Endothelial cell of umbilical vein (primary cell): ENCODE measurements around the gene GPR42. TPM values are rescaled to one million over a fixed set of nuclear protein-coding genes. Genes with fewer than 3 reads are reported as not detected.

Experiments used
- BruUV-seq: library from RNA; stranded (reverse); fragments of 400-500 nt; replicated peaks from 2 replicates; lab custom pipeline; 2021; lab: Mats Ljungman, UMichigan
- CTCF ChIA-PET: fragments of 300-600, 350-600 bp; sonication (Branson Sonifier 250); formaldehyde crosslinking; loops from one replicate; lab custom pipeline; 2021; ENCODE audit warnings: antibody characterized with exemption, inconsistent platforms; lab: Charles Lee
- POLR2A ChIA-PET: fragments of 300-600, 350-600 bp; sonication (Branson Sonifier 250); formaldehyde crosslinking; loops from one replicate; lab custom pipeline; 2021; ENCODE audit warnings: antibody characterized with exemption, inconsistent platforms; lab: Charles Lee
- DNase-seq: peaks from one replicate; pipeline ENCODE4 v3.0.0-alpha.2; 2011; ENCODE audit warnings: low read depth, low spot score
- FAIRE-seq: peaks from 2 replicates; lab custom pipeline; 2011; peaks lifted over from hg19 to GRCh38; lab: Jason Lieb, UNC
- H2AFZ ChIP-seq: 2 replicates; pipeline ENCODE4 v1.6.0; 2012; ENCODE audit warnings: low read depth, low read length, control low read depth, inconsistent platforms
- H3K27ac ChIP-seq: 2 replicates; pipeline ENCODE4 v1.5.1; 2011; ENCODE audit warnings: low read depth, mild to moderate bottlenecking, control low read depth, low read length, moderate library complexity; ENCODE audit not compliant: insufficient read depth
- H3K27me3 ChIP-seq, 2 experiments: 2 replicates each; pipeline versions ENCODE4 v1.6.0 to v1.6.1; 2011; ENCODE audit warnings: low read length in 2 of 2, mixed read lengths in 1 of 2; ENCODE audit not compliant: control insufficient read depth in 2 of 2, insufficient read depth in 2 of 2
- H3K36me3 ChIP-seq, 2 experiments: 2 replicates in 1 of 2; 3 replicates in 1 of 2; pipeline ENCODE4 v1.5.1; 2011; ENCODE audit warnings: low read length in 2 of 2, mild to moderate bottlenecking in 1 of 2, moderate library complexity in 1 of 2; ENCODE audit not compliant: control insufficient read depth in 2 of 2, insufficient read depth in 2 of 2; ENCODE audit errors: extremely low read depth in 1 of 2
- H3K4me1 ChIP-seq: 3 replicates; pipeline ENCODE4 v1.5.1; 2011; ENCODE audit warnings: mild to moderate bottlenecking, low read length; ENCODE audit not compliant: control insufficient read depth, insufficient read depth; ENCODE audit errors: extremely low read depth
- H3K4me2 ChIP-seq: 2 replicates; pipeline ENCODE4 v1.6.1; 2011; ENCODE audit warnings: low read length, control low read depth, mixed read lengths; ENCODE audit not compliant: insufficient read depth
- H3K4me3 ChIP-seq, 3 experiments: fragments of 200-600 bp in 1 of 3; sonication (generic), shearing (Covaris generic) in 1 of 3; replicated peaks in 1 of 3; 2 replicates each; pipeline ENCODE4 v1.5.1; 2011 to 2016; ENCODE audit warnings: control low read depth in 3 of 3, low read length in 3 of 3, mild to moderate bottlenecking in 2 of 3, inconsistent platforms in 1 of 3, low read depth in 1 of 3, moderate library complexity in 1 of 3; ENCODE audit not compliant: insufficient read depth in 1 of 3
- H3K79me2 ChIP-seq: 2 replicates; pipeline ENCODE4 v1.6.0; 2012; ENCODE audit warnings: low read length, inconsistent platforms; ENCODE audit not compliant: control insufficient read depth, insufficient read depth
- H3K9ac ChIP-seq: replicated peaks from 2 replicates; pipeline ENCODE3; 2011; ENCODE audit warnings: low read length, control low read depth; ENCODE audit not compliant: insufficient read depth; ENCODE audit errors: extremely low read depth
- H3K9me1 ChIP-seq: replicated peaks from 3 replicates; pipeline ENCODE4 v1.6.0; 2011; ENCODE audit warnings: mild to moderate bottlenecking, low read length; ENCODE audit not compliant: control insufficient read depth, insufficient read depth; ENCODE audit errors: extremely low read depth
- H3K9me3 ChIP-seq: replicated peaks from 2 replicates; pipeline ENCODE4 v1.5.1; 2012; ENCODE audit warnings: low read length, inconsistent platforms; ENCODE audit not compliant: control insufficient read depth, insufficient read depth
- H4K20me1 ChIP-seq: replicated peaks from 2 replicates; pipeline ENCODE3; 2011; ENCODE audit warnings: mild to moderate bottlenecking, low read length; ENCODE audit not compliant: control insufficient read depth, insufficient read depth; ENCODE audit errors: extremely low read depth
- CTCF ChIP-seq, 2 donors: IDR thresholded peaks; 1 replicate in 1 of 2; 2 replicates in 1 of 2; pipeline ENCODE4 v1.5.1; 2011; ENCODE audit warnings: low read length in 2 of 2, mild to moderate bottlenecking in 2 of 2, moderate library complexity in 2 of 2, control low read depth in 1 of 2, inconsistent platforms in 1 of 2, low read depth in 1 of 2; ENCODE audit not compliant: insufficient read depth in 1 of 2; ENCODE audit errors: extremely low read depth in 1 of 2
- EZH2 ChIP-seq: IDR thresholded peaks from 2 replicates; pipeline ENCODE4 v1.6.1; 2012; ENCODE audit warnings: borderline replicate concordance, low read depth, mild to moderate bottlenecking, moderate library complexity, low read length, inconsistent platforms; ENCODE audit not compliant: severe bottlenecking
- FOS ChIP-seq: IDR thresholded peaks from 2 replicates; pipeline ENCODE4 v1.6.1; 2011; ENCODE audit warnings: mild to moderate bottlenecking, low read length, moderate library complexity, borderline replicate concordance; ENCODE audit not compliant: insufficient read depth
- GATA2 ChIP-seq: IDR thresholded peaks from 2 replicates; pipeline ENCODE4 v1.7.0; 2011; ENCODE audit warnings: low read depth, mild to moderate bottlenecking, moderate library complexity, mixed read lengths, low read length; ENCODE audit not compliant: insufficient read length, insufficient read depth
- JUN ChIP-seq: IDR thresholded peaks from 2 replicates; pipeline ENCODE4 v1.6.1; 2011; ENCODE audit warnings: borderline replicate concordance, low read depth; ENCODE audit not compliant: insufficient read length, insufficient read depth
- MYC ChIP-seq: IDR thresholded peaks from one replicate; pipeline ENCODE4 v1.6.1; 2011; ENCODE audit warnings: mild to moderate bottlenecking, low read depth, low read length
- POLR2A ChIP-seq: IDR thresholded peaks from 2 replicates; pipeline ENCODE4 v1.6.1; 2012; ENCODE audit warnings: low read depth, mild to moderate bottlenecking, control low read depth, low read length
- POLR2AphosphoS5 ChIP-seq: IDR thresholded peaks from 2 replicates; pipeline ENCODE4 v1.6.1; 2012; ENCODE audit warnings: low read depth, mild to moderate bottlenecking, control low read depth, low read length, moderate library complexity; ENCODE audit not compliant: insufficient read depth
- dilution Hi-C: fragments of 300-500 bp; cut with MboI; formaldehyde crosslinking; loops from one replicate; pipeline ENCODE4 v1.15.0; 2019; ENCODE audit warnings: low sequenced_read_pairs; ENCODE audit not compliant: extremely low pct_ligation_motif_present
- intact Hi-C: fragments of 100-400 bp; cut with micrococcal nuclease; formaldehyde crosslinking; loops from one replicate; pipeline ENCODE4 v1.10.0; 2022
- polyA plus RNA-seq, 4 experiments: library from polyadenylated mRNA; depleted of rRNA in 3 of 4; stranded (reverse) in 3 of 4; unstranded in 1 of 4; fragments of >200 nt; gene quantifications; 2 replicates each; pipeline versions ENCODE4 v1.2.1 to v1.2.3, GENCODE V29; 2011 to 2012; ENCODE audit warnings: missing spikeins in 1 of 4
- total RNA-seq: library from RNA; stranded (reverse); gene quantifications from 2 replicates; pipeline ENCODE4 v1.2.3, GENCODE V29; 2021
- TF ChIP-seq, protein P1 (sequence below): IDR thresholded peaks from 2 replicates; pipeline ENCODE4 v1.6.1; 2011; ENCODE audit not compliant: insufficient read depth, insufficient read length

The GPR42 gene
- total and polyA plus RNA-seq, 2 donors (not counting 3 experiments of a cell fraction or from before 2014, with no cell fraction given) = not detected

- Histone ChIP-seq H3K27ac (no peak overlapping the region), H3K79me2 (no peaks in the 10 kb centered on the region)
- POLR2A ChIA-PET = no interaction called here
Observed at GRCh38 chr19:35341006-35341405, 29.9 kb upstream of the GPR42 start.

More at GRCh38 chr19:35341006-35341405, 29.9 kb upstream of the GPR42 start:
- H3K4me2 ChIP-seq = no peak overlapping the region
- CTCF ChIA-PET = interaction anchor here (1.9 kb wide), 1 partner anchor 12 kb away, joined by 9 read pairs; no protein-coding TSS in a partner anchor
- no peaks in the 10 kb centered on the region for H3K4me1 ChIP-seq
- no peak overlapping the region for H2AFZ ChIP-seq
- dilution Hi-C loops (no loop called here), intact Hi-C loops (no loop called here)
- no peaks in the 10 kb centered on the region for H3K36me3 ChIP-seq
- no peaks in the 10 kb centered on the region for H3K27me3 ChIP-seq
- no peaks in the 10 kb centered on the region for H4K20me1 ChIP-seq
- H3K4me3 ChIP-seq = no peak overlapping the region
- TF ChIP-seq MYC (no peak), FOS (no peak), GATA2 (no peak), POLR2AphosphoS5 (no peak), JUN (no peak), POLR2A (no peak), EZH2 (no peak), CTCF (IDR thresholded peaks at IDR 0.05; ENCODE audit: extremely low read depth in 1 of 2, insufficient read depth in 1 of 2, low read depth in 1 of 2, low read length in 2 of 2) (no peak)
- TF ChIP-seq, protein P1, sequence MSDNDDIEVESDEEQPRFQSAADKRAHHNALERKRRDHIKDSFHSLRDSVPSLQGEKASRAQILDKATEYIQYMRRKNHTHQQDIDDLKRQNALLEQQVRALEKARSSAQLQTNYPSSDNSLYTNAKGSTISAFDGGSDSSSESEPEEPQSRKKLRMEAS = no peak
- no peak for FAIRE-seq
- no peak overlapping the region for H3K9ac ChIP-seq
- H3K9me3 ChIP-seq = no peaks in the 10 kb centered on the region
- H3K9me1 ChIP-seq = no peaks in the 10 kb centered on the region
- no peak for DNase-seq
- BruUV-seq = no TSS peak
